Prostate gland (tissue), 2 donors: ENCODE measurements around the gene PLIN5. TPM values are rescaled to one million over a fixed set of nuclear protein-coding genes. Genes with fewer than 3 reads are reported as not detected.
"Not testable (repeated sequence)": the region's sequence is repeated elsewhere in the genome, so short reads cannot be mapped to it uniquely, and the experiment has no call there.

Experiments
- DNase-seq: peaks from one replicate; pipeline ENCODE4 v3.0.0-alpha.2; 2019; ENCODE audit warnings: low spot score
- H3K27ac ChIP-seq, 2 donors: fragments of 200-600 bp; sonication (generic); 2 replicates each; pipeline ENCODE4 v1.5.1; 2017 to 2019
- H3K27me3 ChIP-seq: fragments of 200-600 bp; sonication (generic); replicated peaks from 2 replicates; pipeline ENCODE4 v1.5.1; 2019; ENCODE audit not compliant: insufficient read depth
- H3K36me3 ChIP-seq, 2 donors: fragments of 200-600 bp; sonication (generic); 1 replicate in 1 of 2; 2 replicates in 1 of 2; pipeline versions ENCODE4 v1.5.1 to v1.8.1; 2017 to 2019
- H3K4me1 ChIP-seq: fragments of 200-600 bp; sonication (generic); replicated peaks from 2 replicates; pipeline ENCODE4 v1.5.1; 2019
- H3K4me3 ChIP-seq, 2 donors: fragments of 200-600 bp; sonication (generic); 2 replicates each; pipeline ENCODE4 v1.5.1; 2017 to 2019
- H3K9me3 ChIP-seq: fragments of 200-600 bp; sonication (generic); 2 replicates; pipeline ENCODE4 v1.5.1; 2017
- POLR2A ChIP-seq: fragments of 450-650 bp; IDR thresholded peaks from one replicate; pipeline ENCODE4 v1.6.1; 2016; ENCODE audit warnings: antibody characterized with exemption, mild to moderate bottlenecking
- POLR2AphosphoS5 ChIP-seq: sonication (generic); formaldehyde crosslinking; IDR thresholded peaks from one replicate; pipeline ENCODE4 v1.6.1; 2017; ENCODE audit warnings: antibody characterized with exemption
- WGBS: methylation state at CpG from one replicate; pipeline ENCODE4 v1.1.5; 2018; 5-methylcytosine and 5-hydroxymethylcytosine counted together
- intact Hi-C: fragments of 100-400 bp; cut with DNase I; formaldehyde crosslinking; loops from one replicate; pipeline ENCODE4 v1.14.2; 2022
- total RNA-seq, 2 donors: library from RNA; depleted of rRNA; stranded (reverse); fragments of >200 nt; gene quantifications; one replicate each; pipeline ENCODE4 v1.1.0, GENCODE V29; 2016
- TF ChIP-seq, protein P1 (sequence below), 4 experiments: fragments of 200-600 bp in 2 of 4; fragments of 450-650 bp in 2 of 4; sonication (generic) in 2 of 4; IDR thresholded peaks; 1 replicate in 3 of 4; 2 replicates in 1 of 4; pipeline ENCODE4 v1.5.1; 2016 to 2019; ENCODE audit warnings: antibody characterized with exemption in 4 of 4, mild to moderate bottlenecking in 2 of 4, moderate library complexity in 2 of 4

PLIN5 gene
- total RNA-seq, 2 donors from 2014 or later: 23.2 to 26.8 TPM

DNA sequence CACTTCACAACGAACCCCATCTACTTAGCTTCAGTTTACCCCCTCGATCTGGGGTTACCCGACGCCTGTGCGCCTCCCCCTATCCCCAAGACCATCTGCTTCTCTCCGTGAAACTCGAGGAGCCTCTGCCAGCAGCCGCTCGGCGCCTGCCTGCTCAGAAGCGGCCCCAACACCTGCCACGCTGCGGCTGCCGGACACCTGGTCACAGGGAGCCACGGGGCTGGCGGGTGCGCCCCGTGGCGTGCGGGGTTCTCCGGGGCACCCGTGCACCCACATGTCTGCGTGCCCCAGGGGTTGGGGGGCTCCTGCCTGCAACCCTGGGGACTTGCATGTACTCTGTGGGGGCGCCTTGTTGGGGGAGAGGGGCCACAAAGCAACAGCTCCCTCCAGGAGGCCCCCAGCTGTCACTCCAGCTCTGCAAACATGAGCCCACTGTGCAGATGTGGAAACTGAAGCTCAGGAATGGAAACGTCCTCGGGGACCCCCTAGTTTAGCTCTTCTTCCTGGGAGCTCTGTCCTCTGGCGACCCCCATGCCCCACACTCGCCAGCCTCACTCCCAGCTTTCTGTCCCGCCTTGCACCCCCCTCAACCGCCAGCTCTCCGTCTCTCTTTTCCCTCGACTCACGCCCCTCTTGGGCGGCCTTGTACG, 31.5 kb upstream of the PLIN5 start:
- Histone ChIP-seq H3K27me3 (no peaks in the 10 kb centered on the region), H3K9me3 (no peaks in the 10 kb centered on the region), H3K4me1 (no peaks in the 10 kb centered on the region), H3K36me3 (no peaks in the 10 kb centered on the region), H3K4me3 (no peak overlapping the region), H3K27ac (no peak overlapping the region)
- 85% methylated on average over 35 of the region's 35 CpGs for WGBS
- no peak for TF ChIP-seq POLR2A
- TF ChIP-seq, protein P1, sequence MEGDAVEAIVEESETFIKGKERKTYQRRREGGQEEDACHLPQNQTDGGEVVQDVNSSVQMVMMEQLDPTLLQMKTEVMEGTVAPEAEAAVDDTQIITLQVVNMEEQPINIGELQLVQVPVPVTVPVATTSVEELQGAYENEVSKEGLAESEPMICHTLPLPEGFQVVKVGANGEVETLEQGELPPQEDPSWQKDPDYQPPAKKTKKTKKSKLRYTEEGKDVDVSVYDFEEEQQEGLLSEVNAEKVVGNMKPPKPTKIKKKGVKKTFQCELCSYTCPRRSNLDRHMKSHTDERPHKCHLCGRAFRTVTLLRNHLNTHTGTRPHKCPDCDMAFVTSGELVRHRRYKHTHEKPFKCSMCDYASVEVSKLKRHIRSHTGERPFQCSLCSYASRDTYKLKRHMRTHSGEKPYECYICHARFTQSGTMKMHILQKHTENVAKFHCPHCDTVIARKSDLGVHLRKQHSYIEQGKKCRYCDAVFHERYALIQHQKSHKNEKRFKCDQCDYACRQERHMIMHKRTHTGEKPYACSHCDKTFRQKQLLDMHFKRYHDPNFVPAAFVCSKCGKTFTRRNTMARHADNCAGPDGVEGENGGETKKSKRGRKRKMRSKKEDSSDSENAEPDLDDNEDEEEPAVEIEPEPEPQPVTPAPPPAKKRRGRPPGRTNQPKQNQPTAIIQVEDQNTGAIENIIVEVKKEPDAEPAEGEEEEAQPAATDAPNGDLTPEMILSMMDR (IDR thresholded peaks at IDR 0.05): no peak
- intact Hi-C loops: no loop called here
- DNase-seq: no peak

GRCh38 chr19:4563562-4563961, 28.5 kb upstream of the PLIN5 start:
- H3K9me3 ChIP-seq, DNase-seq, H3K27me3 ChIP-seq, H3K4me1 ChIP-seq, H3K27ac ChIP-seq, H3K4me3 ChIP-seq, H3K36me3 ChIP-seq, intact Hi-C loops: not testable (repeated sequence)
- WGBS: 75% methylated on average over 5 of the region's 5 CpGs

GRCh38 chr19:4562085-4562484, 27.1 kb upstream of the PLIN5 start:
- H3K4me3 ChIP-seq, DNase-seq, H3K36me3 ChIP-seq, H3K27ac ChIP-seq, H3K27me3 ChIP-seq, H3K9me3 ChIP-seq, intact Hi-C loops, H3K4me1 ChIP-seq: not testable (repeated sequence)
- WGBS: 84% methylated on average over 7 of the region's 7 CpGs

DNA sequence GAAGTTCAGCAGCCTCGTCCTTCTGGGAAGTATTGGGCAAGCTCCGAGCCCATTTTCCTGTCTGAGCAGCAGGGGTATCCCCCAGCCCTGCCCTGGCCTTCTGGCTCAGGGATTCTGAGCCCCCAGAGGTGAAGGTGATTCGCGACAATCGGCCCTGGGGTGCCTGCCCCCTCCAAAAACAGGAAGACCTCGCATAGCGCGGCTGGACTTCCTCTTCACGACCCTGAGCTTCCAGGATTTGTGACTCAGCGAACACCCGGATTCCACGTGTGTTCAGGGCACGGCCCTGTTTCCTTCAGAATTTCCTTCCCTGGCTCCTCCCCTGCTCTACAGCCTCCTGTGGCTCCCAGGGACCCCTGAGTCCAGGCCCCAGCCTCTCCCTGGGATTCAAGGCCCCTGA, 24.5 kb upstream of the PLIN5 start, which contains the start of gene SEMA6B:
Gene SEMA6B (minus strand): TSS at position 116 of the 400 bp plus-strand sequence. CDS start 1,227 bp downstream, outside the sequence.
- intact Hi-C loops: no loop called here
- no peak for DNase-seq
- Histone ChIP-seq H3K36me3 (no peaks in the 10 kb centered on the region), H3K27ac (no peak within 1 kb of the TSS), H3K4me1 (no peaks in the 10 kb centered on the region), H3K4me3 (peak within 1 kb of the TSS in 1 of 2 donors; percentile 15), H3K9me3 (no peaks in the 10 kb centered on the region), H3K27me3 (no peaks in the 10 kb centered on the region)
- 72% methylated on average over 13 of the region's 13 CpGs for WGBS
- TF ChIP-seq POLR2AphosphoS5: peak; percentile 21
- no peak for TF ChIP-seq POLR2A
- TF ChIP-seq, protein P1 (IDR thresholded peaks at IDR 0.05): no peak

- Histone ChIP-seq H3K9me3 (no peaks in the 10 kb centered on the region), H3K27me3 (no peaks in the 10 kb centered on the region), H3K4me3 (peak overlapping the region in 1 of 2 donors; percentile 3), H3K36me3 (no peaks in the 10 kb centered on the region), H3K27ac (no peak overlapping the region), H3K4me1 (no peaks in the 10 kb centered on the region)
- intact Hi-C loops: no loop called here
- DNase-seq: no peak
- no peak for TF ChIP-seq POLR2AphosphoS5
- TF ChIP-seq, protein P1 (IDR thresholded peaks at IDR 0.05): peak; percentile 81 to 97 (median 88)
- WGBS: 29% methylated on average over 41 of the region's 44 CpGs
Observed at GRCh38 chr19:4557971-4558941, 23.2 kb upstream of the PLIN5 start.
